Measurements from ENCODE around the gene DPP10.

GRCh38 chr2:115359550-115359949 lies 917.1 kb downstream of the DPP10 start:
- TF ChIP-seq CREB1 (IDR thresholded peaks at IDR 0.05; ENCODE audit: low read depth) (no peak), RAD21 (IDR thresholded peaks at IDR 0.05; ENCODE audit: low read depth) (no peak), YY1 (IDR thresholded peaks at IDR 0.05; ENCODE audit: low read depth) (no peak), FOXM1 (IDR thresholded peaks at IDR 0.05; ENCODE audit: borderline replicate concordance, low read depth) (no peak)
- TF ChIP-seq, protein P1, sequence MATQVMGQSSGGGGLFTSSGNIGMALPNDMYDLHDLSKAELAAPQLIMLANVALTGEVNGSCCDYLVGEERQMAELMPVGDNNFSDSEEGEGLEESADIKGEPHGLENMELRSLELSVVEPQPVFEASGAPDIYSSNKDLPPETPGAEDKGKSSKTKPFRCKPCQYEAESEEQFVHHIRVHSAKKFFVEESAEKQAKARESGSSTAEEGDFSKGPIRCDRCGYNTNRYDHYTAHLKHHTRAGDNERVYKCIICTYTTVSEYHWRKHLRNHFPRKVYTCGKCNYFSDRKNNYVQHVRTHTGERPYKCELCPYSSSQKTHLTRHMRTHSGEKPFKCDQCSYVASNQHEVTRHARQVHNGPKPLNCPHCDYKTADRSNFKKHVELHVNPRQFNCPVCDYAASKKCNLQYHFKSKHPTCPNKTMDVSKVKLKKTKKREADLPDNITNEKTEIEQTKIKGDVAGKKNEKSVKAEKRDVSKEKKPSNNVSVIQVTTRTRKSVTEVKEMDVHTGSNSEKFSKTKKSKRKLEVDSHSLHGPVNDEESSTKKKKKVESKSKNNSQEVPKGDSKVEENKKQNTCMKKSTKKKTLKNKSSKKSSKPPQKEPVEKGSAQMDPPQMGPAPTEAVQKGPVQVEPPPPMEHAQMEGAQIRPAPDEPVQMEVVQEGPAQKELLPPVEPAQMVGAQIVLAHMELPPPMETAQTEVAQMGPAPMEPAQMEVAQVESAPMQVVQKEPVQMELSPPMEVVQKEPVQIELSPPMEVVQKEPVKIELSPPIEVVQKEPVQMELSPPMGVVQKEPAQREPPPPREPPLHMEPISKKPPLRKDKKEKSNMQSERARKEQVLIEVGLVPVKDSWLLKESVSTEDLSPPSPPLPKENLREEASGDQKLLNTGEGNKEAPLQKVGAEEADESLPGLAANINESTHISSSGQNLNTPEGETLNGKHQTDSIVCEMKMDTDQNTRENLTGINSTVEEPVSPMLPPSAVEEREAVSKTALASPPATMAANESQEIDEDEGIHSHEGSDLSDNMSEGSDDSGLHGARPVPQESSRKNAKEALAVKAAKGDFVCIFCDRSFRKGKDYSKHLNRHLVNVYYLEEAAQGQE (IDR thresholded peaks at IDR 0.05; ENCODE audit: low read depth): no peak
- TF ChIP-seq, protein P2, sequence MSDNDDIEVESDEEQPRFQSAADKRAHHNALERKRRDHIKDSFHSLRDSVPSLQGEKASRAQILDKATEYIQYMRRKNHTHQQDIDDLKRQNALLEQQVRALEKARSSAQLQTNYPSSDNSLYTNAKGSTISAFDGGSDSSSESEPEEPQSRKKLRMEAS (IDR thresholded peaks at IDR 0.05): no peak

All from Ishikawa (cell line).